Fibroblast of mammary gland (primary cell): ENCODE data around the gene MAPK8.

Experiments
- DNase-seq: peaks from one replicate; pipeline ENCODE4 v3.0.0-alpha.2; 2010; ENCODE audit warnings: low read depth
- H3K4me3 ChIP-seq: 2 replicates; pipeline ENCODE4 v1.5.1; 2011; ENCODE audit warnings: low read depth, mild to moderate bottlenecking, low read length, moderate library complexity; ENCODE audit not compliant: control insufficient read depth
- TF ChIP-seq, protein P1 (sequence below): conservative IDR thresholded peaks from 2 replicates; pipeline ENCODE4 v1.5.1; 2011; ENCODE audit warnings: low read depth, low read length, inconsistent platforms; ENCODE audit not compliant: control insufficient read depth, insufficient read depth

The MAPK8 gene

DNA sequence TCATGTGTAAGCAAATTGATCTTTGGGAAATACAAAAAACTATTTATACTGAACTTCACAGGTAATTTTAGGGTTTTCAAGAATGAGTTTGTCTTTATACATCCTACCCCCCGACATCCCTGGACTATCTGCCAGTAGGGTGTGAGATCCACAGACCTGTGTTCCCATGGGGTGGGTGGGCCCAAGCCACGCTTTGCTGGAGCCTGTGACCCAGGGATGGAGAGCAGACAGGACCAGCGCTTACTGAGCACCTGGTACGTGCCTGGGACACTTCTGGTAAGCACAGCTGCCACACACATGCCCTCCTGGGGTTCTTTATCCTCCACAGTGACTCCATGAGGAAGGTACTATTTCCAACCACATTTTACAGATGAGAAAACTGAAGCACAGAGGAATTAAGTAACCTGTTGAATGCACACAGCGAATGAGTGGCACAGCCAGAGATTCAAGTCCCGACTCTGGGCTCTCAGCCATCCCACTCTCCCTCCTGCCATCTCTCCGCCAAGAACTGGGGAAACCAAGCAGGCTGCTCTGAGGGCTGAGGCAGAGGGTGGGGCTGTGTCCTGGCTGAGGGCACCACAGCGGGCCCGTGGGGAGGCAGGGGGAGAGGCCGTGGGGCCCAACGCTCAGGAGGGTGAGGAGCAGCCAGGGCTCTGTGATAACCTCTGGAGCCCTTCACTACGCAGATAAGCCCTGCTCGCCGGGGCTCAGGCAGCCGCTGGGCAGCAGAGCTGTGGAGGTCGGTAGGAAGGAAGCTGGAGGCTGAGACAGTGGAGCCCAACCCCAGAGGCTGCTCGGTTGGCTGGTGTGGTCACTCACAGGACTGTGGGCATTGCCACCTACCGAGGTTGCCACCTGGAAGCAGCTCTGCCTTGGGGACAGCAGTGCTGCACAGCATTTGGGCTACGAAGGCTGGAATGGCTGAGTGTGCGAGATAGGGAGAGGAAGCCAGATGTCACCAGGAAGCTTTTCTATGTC is 174.2 kb downstream of the MAPK8 start:
- DNase-seq = no peak
- TF ChIP-seq, protein P1, sequence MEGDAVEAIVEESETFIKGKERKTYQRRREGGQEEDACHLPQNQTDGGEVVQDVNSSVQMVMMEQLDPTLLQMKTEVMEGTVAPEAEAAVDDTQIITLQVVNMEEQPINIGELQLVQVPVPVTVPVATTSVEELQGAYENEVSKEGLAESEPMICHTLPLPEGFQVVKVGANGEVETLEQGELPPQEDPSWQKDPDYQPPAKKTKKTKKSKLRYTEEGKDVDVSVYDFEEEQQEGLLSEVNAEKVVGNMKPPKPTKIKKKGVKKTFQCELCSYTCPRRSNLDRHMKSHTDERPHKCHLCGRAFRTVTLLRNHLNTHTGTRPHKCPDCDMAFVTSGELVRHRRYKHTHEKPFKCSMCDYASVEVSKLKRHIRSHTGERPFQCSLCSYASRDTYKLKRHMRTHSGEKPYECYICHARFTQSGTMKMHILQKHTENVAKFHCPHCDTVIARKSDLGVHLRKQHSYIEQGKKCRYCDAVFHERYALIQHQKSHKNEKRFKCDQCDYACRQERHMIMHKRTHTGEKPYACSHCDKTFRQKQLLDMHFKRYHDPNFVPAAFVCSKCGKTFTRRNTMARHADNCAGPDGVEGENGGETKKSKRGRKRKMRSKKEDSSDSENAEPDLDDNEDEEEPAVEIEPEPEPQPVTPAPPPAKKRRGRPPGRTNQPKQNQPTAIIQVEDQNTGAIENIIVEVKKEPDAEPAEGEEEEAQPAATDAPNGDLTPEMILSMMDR = no peak
- no peak overlapping the region for H3K4me3 ChIP-seq

DNA sequence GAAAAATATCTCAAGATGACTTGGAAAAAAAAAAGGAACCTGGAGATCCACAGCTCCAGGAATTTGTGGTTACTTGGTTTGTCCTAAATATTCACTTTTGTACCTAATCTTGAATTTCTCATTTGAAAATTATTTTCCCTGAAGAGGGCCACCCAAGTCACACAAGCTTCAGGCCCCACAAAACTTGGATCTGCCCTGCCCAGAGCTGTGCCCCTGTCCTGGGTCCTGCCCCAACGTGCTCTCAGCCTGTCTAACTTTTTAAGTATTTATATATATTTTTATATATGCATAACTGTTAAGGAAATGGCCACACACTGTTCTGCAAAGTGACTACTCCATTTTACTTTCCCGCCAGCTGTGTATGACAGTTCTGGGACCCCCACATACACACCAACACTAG is 174.9 kb downstream of the MAPK8 start:
- TF ChIP-seq, protein P1 = no peak
- no peak for DNase-seq
- no peak overlapping the region for H3K4me3 ChIP-seq

DNA sequence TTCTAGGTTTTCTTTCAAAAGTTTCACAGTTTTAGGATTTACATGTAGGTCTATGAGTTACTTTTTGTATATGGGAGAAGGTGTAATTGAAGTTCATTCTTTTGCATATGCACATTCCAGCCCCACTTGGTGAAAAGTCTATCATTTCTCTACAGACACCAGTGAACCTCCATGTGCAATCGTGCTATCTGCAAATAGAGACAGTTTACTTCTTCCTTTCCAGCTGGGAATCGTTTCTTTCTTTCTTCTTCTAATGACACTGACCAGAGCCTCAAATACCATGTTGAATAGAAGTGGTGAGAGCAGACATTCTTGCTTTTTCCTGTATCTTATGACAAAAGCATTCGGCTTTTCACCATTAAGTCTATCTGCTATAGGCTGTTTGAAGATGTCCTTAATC is 175.7 kb downstream of the MAPK8 start:
- TF ChIP-seq, protein P1 = no peak
- no peak for DNase-seq
- no peak overlapping the region for H3K4me3 ChIP-seq

DNA sequence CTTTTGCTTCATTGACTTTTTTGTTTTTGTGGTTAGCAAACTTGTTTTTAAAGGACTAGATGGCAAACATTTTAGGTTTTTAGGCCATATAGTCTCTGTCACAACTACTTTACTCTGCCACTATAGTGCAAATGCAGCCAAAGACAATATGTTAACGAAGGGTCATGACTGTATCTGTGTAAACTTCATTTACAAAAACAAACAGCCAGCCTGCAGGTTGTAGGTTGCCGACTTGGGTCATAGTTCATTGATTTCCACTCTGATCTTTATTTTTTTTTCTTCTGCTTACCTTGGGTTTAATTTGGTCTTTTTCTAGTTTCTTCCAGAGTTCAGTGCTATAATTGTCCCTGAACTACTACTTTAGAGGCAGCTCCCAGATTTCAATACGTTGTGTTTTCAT is 178.4 kb downstream of the MAPK8 start:
- no peak for DNase-seq
- H3K4me3 ChIP-seq = no peak overlapping the region
- TF ChIP-seq, protein P1 = no peak

DNA sequence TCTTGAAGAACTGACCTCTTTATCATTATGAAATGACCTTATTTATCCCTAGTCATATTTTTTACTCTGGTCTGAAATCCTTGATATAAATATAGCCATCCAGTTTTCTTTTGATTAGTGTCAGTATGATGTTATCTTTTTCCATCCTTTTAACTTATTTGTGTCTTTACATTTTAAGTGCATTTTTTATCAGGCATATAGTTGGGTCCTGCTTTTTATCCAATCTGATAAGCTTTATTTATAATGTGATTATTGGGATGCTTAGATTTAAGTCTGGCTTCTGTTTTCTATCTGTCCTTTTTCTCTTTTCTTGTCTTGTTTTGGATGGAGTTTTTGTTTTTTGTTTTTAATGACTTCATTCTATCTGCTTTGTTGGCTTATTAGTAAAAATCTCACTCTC is 179.2 kb downstream of the MAPK8 start:
- TF ChIP-seq, protein P1 = no peak
- no peak overlapping the region for H3K4me3 ChIP-seq
- no peak for DNase-seq

DNA sequence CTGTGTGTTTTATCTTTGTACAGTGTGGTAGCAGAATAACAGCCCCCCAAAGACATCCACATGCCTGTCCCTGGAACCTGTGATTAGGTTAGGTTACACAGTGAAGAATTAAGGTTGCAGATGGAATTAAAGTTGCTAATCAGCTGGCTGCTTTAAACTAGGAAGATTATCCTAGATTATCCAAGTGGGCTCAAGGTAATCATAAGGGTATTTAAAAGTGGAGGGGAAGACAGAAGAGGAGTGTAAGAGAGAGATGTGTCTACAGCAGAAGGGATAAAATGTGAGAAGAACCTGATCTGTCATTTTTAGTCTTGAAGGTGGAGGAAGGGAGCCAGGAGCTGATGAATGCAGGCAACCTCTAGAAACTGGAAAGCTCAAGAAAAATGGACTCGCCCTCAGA is 180.8 kb downstream of the MAPK8 start:
- H3K4me3 ChIP-seq = no peak overlapping the region
- TF ChIP-seq, protein P1 = no peak
- DNase-seq = no peak
